ENCODE data around the gene DMRTC1. TPM values are rescaled to one million over a fixed set of nuclear protein-coding genes. Genes with fewer than 3 reads are reported as not detected.

DMRTC1 gene
- total RNA-seq, 2 donors from 2014 or later = 0.40 TPM; not detected in 1

Other genes starting within 250 kb of the DMRTC1 start
- gene PHKA1, start 229.5 kb downstream of the DMRTC1 start, total RNA-seq = 1 to 10 TPM; 3.9 TPM
- gene DMRTC1B, start 166.9 kb downstream of the DMRTC1 start, total RNA-seq = under 1 TPM in 1 of 2 donors, not detected in 1; 0.61 TPM
- gene FAM236B, start 161.2 kb downstream of the DMRTC1 start, total RNA-seq = not detected
- gene FAM236D, start 135.6 kb downstream of the DMRTC1 start, total RNA-seq = not detected
- not detected for gene FAM236C, start 31.2 kb downstream of the DMRTC1 start, total RNA-seq
- gene FAM236A, start 5.6 kb downstream of the DMRTC1 start, total RNA-seq = not detected
- not detected for gene PABPC1L2B, start 59.1 kb upstream of the DMRTC1 start, total RNA-seq
- not detected for gene PABPC1L2A, start 135.7 kb upstream of the DMRTC1 start, total RNA-seq

Data from left colon (tissue), 2 donors.